HG03442 (cell line): ENCODE data around the gene BCL11B.

Experiments
- ATAC-seq: cut with Tn5 transposase; IDR thresholded peaks from one replicate; pipeline ENCODE4 v1.9.1; 2021; ENCODE audit warnings: mild to moderate bottlenecking, moderate library complexity; ENCODE audit not compliant: unreplicated experiment

The BCL11B gene

GRCh38 chr14:99226687-99227086 lies 45.3 kb downstream of the BCL11B start:
- ATAC-seq: no peak

GRCh38 chr14:99225436-99226203 lies 46.4 kb downstream of the BCL11B start:
- ATAC-seq: no peak

GRCh38 chr14:99224948-99225347 lies 47.0 kb downstream of the BCL11B start:
- no peak for ATAC-seq

- ATAC-seq: no peak
Observed at GRCh38 chr14:99224116-99224910, 47.7 kb downstream of the BCL11B start.

GRCh38 chr14:99221445-99221844 lies 50.6 kb downstream of the BCL11B start:
- no peak for ATAC-seq

GRCh38 chr14:99217066-99217955 lies 54.7 kb downstream of the BCL11B start:
- ATAC-seq: no peak

- no peak for ATAC-seq
Observed at GRCh38 chr14:99216191-99216590, 55.8 kb downstream of the BCL11B start.

- ATAC-seq: no peak
Observed at GRCh38 chr14:99215277-99215676, 56.7 kb downstream of the BCL11B start.

GRCh38 chr14:99214701-99215100 lies 57.3 kb downstream of the BCL11B start:
- no peak for ATAC-seq

- ATAC-seq: no peak
Observed at GRCh38 chr14:99213527-99213971, 58.4 kb downstream of the BCL11B start.

- ATAC-seq: no peak
Observed at GRCh38 chr14:99213101-99213500, 58.9 kb downstream of the BCL11B start.

GRCh38 chr14:99212646-99213045 lies 59.4 kb downstream of the BCL11B start:
- no peak for ATAC-seq

GRCh38 chr14:99212199-99212598 lies 59.8 kb downstream of the BCL11B start:
- no peak for ATAC-seq

GRCh38 chr14:99211410-99211809 lies 60.6 kb downstream of the BCL11B start:
- ATAC-seq: no peak

GRCh38 chr14:99210333-99210732 lies 61.7 kb downstream of the BCL11B start:
- no peak for ATAC-seq

- no peak for ATAC-seq
Observed at GRCh38 chr14:99209409-99209808, 62.6 kb downstream of the BCL11B start.

GRCh38 chr14:99208318-99208717 lies 63.7 kb downstream of the BCL11B start:
- ATAC-seq: no peak

GRCh38 chr14:99207456-99207855 lies 64.5 kb downstream of the BCL11B start:
- ATAC-seq: no peak

GRCh38 chr14:99206090-99206489 lies 65.9 kb downstream of the BCL11B start:
- no peak for ATAC-seq

GRCh38 chr14:99205086-99205688 lies 66.8 kb downstream of the BCL11B start:
- ATAC-seq: no peak

GRCh38 chr14:99203801-99204200 lies 68.2 kb downstream of the BCL11B start:
- ATAC-seq: no peak
